Right lobe of liver (tissue), 6 donors: ENCODE data around the gene HSD11B2. TPM values are rescaled to one million over a fixed set of nuclear protein-coding genes. Genes with fewer than 3 reads are reported as not detected.

Experiments
- ATAC-seq, 4 donors: fragments of 200-7000 bp; cut with Tn5 transposase; one replicate each; pipeline ENCODE4 v1.9.1; 2020; ENCODE audit warnings: mild to moderate bottlenecking in 4 of 4, moderate library complexity in 4 of 4
- DNase-seq, 3 donors: peaks; one replicate each; pipeline ENCODE4 v3.0.0-alpha.2; 2020
- H3K27ac ChIP-seq, 3 donors: fragments of 200-600 bp; one replicate each; pipeline ENCODE4 v1.8.0; 2022
- H3K27me3 ChIP-seq, 2 donors: fragments of 200-600 bp; one replicate each; pipeline ENCODE4 v1.8.0; 2022
- H3K36me3 ChIP-seq, 4 donors: fragments of 200-600 bp; sonication (generic) in 1 of 4; one replicate each; pipeline versions ENCODE4 v1.5.1 to v1.8.0; 2017 to 2022; ENCODE audit warnings: control low read depth in 1 of 4
- H3K4me1 ChIP-seq, 4 donors: fragments of 200-600 bp; sonication (generic) in 1 of 4; one replicate each; pipeline versions ENCODE4 v1.5.1 to v1.8.0; 2017 to 2022; ENCODE audit warnings: control low read depth in 1 of 4
- H3K4me3 ChIP-seq, 3 donors: fragments of 200-600 bp; one replicate each; pipeline ENCODE4 v1.8.0; 2022
- H3K9me3 ChIP-seq, 4 donors: fragments of 200-600 bp; sonication (generic) in 1 of 4; one replicate each; pipeline versions ENCODE4 v1.5.1 to v1.8.0; 2017 to 2022; ENCODE audit warnings: control low read depth in 1 of 4
- CTCF ChIP-seq, 4 donors: fragments of 200-600 bp in 3 of 4; fragments of 450-650 bp in 1 of 4; IDR thresholded peaks; one replicate each; pipeline versions ENCODE4 v1.5.1 to v1.8.0; 2016 to 2022; ENCODE audit warnings: antibody characterized with exemption in 4 of 4, mild to moderate bottlenecking in 2 of 4
- POLR2A ChIP-seq: fragments of 450-650 bp; IDR thresholded peaks from one replicate; pipeline ENCODE4 v1.6.1; 2017; ENCODE audit warnings: antibody characterized with exemption, mild to moderate bottlenecking
- WGBS: methylation state at CpG from one replicate; pipeline ENCODE4 v1.1.6; 2018; ENCODE audit warnings: low coverage, low lambda C conversion rate; ENCODE audit not compliant: insufficient coverage; ENCODE audit errors: missing lambda C conversion rate; 5-methylcytosine and 5-hydroxymethylcytosine counted together
- intact Hi-C, 2 donors: fragments of 100-400 bp; cut with DNase I; formaldehyde crosslinking; loops; one replicate each; pipeline versions ENCODE4 v1.11.2 to v1.14.1; 2022
- total RNA-seq, 6 experiments: library from RNA; depleted of rRNA in 2 of 6; stranded (reverse); fragments of >200 nt in 2 of 6; fragmentation: NEBNext Ultra II Directional in 3 of 6; extraction: Animal tissue kit (Norgen Biotek cat#: 25700) in 3 of 6; gene quantifications; one replicate each; pipeline versions ENCODE4 v1.1.0 to v1.2.4, GENCODE V29; 2016 to 2023
- donor health status: DM: no; HTN: yes; CAD: no.
- donor health status: DM: no; HTN: no; CAD: no.
- donor health status: DM: no; HTN: no; CAD: no.
- donor health status: DM: no; HTN: yes; CAD: no.
- donor health status: DM: no; HTN: yes; CAD: no.

Gene HSD11B2
- total RNA-seq, 6 experiments from 2014 or later: 1.3 to 2.7 (median 2.1) TPM

GRCh38 chr16:67399218-67399733 lies 31.6 kb upstream of the HSD11B2 start:
- intact Hi-C loops: loop anchor here in 1 of 2 donors (10.0 kb wide), 1 partner anchor 144 kb away; no protein-coding TSS in a partner anchor
- peak in 1 of 3 donors; percentile 54 for DNase-seq

GRCh38 chr16:67399749-67400704 lies 30.9 kb upstream of the HSD11B2 start:
- WGBS: 90% methylated on average over 2 of the region's 19 CpGs
- Histone ChIP-seq H3K4me3 (no peak overlapping the region), H3K9me3 (no peaks in the 10 kb centered on the region), H3K27ac (no peak overlapping the region), H3K36me3 (no peaks in the 10 kb centered on the region), H3K4me1 (peaks cover 0 to 3% (median 0%) of the 10 kb centered on the region in 4 donors), H3K27me3 (no peaks in the 10 kb centered on the region)
- no peak for DNase-seq
- ATAC-seq: no peak
- intact Hi-C loops: loop anchor here in 1 of 2 donors (10.0 kb wide), 1 partner anchor 145 kb away; no protein-coding TSS in a partner anchor
- TF ChIP-seq POLR2A: no peak
- no peak for TF ChIP-seq CTCF (IDR thresholded peaks at IDR 0.05)

More at GRCh38 chr16:67399218-67399733, 31.6 kb upstream of the HSD11B2 start:
- H3K4me1 ChIP-seq: peaks cover 0 to 3% (median 0%) of the 10 kb centered on the region in 4 donors
- TF ChIP-seq POLR2A (no peak), CTCF (IDR thresholded peaks at IDR 0.05) (peak; percentile 49 to 67 (median 54))
- no peaks in the 10 kb centered on the region for H3K27me3 ChIP-seq
- H3K36me3 ChIP-seq: no peaks in the 10 kb centered on the region
- no peak overlapping the region for H3K4me3 ChIP-seq
- WGBS: 8% methylated on average over 5 of the region's 42 CpGs
- no peak overlapping the region for H3K27ac ChIP-seq
- peak; percentile 45 to 56 (median 52) for ATAC-seq
- H3K9me3 ChIP-seq: no peaks in the 10 kb centered on the region

- Histone ChIP-seq H3K27me3 (no peaks in the 10 kb centered on the region), H3K27ac (no peak overlapping the region), H3K36me3 (no peaks in the 10 kb centered on the region), H3K4me3 (no peak overlapping the region), H3K4me1 (peaks cover 0 to 3% (median 0%) of the 10 kb centered on the region in 4 donors), H3K9me3 (no peaks in the 10 kb centered on the region)
- ATAC-seq (no peak), DNase-seq (peak in 1 of 3 donors; percentile 32)
- TF ChIP-seq POLR2A: no peak
- no peak for TF ChIP-seq CTCF (IDR thresholded peaks at IDR 0.05)
- no CpG with 5 or more reads among the region's 14 CpGs for WGBS
- intact Hi-C loops: no loop called here
These were observed 30.0 kb upstream of the HSD11B2 start for GRCh38 chr16:67400901-67401300.

- TF ChIP-seq CTCF (IDR thresholded peaks at IDR 0.05): no peak
- TF ChIP-seq POLR2A: no peak
- Histone ChIP-seq H3K27me3 (no peaks in the 10 kb centered on the region), H3K9me3 (no peaks in the 10 kb centered on the region), H3K36me3 (no peaks in the 10 kb centered on the region), H3K27ac (no peak overlapping the region), H3K4me3 (no peak overlapping the region), H3K4me1 (peaks cover 0 to 3% (median 0%) of the 10 kb centered on the region in 4 donors)
- DNase-seq (no peak), ATAC-seq (no peak)
- WGBS: 66% methylated on average over 7 of the region's 12 CpGs
- intact Hi-C loops: no loop called here
These were observed 26.9 kb upstream of the HSD11B2 start for GRCh38 chr16:67403976-67404555.
